ENCODE results near the gene OR4A15.

The OR4A15 gene

DNA sequence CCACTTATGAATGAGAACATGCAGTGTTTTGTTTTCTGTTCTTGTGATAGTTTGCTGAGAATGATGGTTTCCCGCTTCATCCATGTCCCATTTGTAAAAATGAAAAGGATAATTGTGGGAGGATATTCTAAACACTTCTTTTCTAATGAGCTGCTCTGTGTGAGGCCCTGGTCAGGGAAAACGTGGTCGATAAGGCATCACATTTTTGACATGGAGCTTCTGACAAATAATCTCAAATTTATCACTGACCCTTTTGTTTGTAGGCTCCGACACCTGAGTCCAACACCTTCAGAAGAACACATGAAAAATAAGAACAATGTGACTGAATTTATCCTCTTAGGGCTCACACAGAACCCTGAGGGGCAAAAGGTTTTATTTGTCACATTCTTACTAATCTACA, at the start of gene OR4A15:
TSS of gene OR4A15 (plus strand) at position 301 of the 400 bp plus-strand sequence. CDS start at position 301, 0 bp downstream.
- in situ Hi-C loops (cut with HindIII; ENCODE audit: low sequenced_read_pairs) = no loop called here
- DNase-seq (ENCODE audit: low read depth, low spot score) = no peak
- no peak within 1 kb of the TSS for H3K4me3 ChIP-seq (ENCODE audit: low read depth, low read length)
- no peak for TF ChIP-seq CTCF (IDR thresholded peaks at IDR 0.05; ENCODE audit: low read depth, low read length)

GRCh38 chr11:55324500-55324899, 43.3 kb upstream of the OR4A15 start:
- no peak overlapping the region for H3K4me3 ChIP-seq (ENCODE audit: low read depth, low read length)
- in situ Hi-C loops (cut with HindIII; ENCODE audit: low sequenced_read_pairs) = no loop called here
- no peak for DNase-seq (ENCODE audit: low read depth, low spot score)

GRCh38 chr11:55342901-55343300, 24.9 kb upstream of the OR4A15 start, which contains the start of gene OR4A16:
TSS of gene OR4A16 (plus strand) at chr11:55343201. CDS start at chr11:55343201, 0 bp downstream.
- in situ Hi-C loops (cut with HindIII; ENCODE audit: low sequenced_read_pairs) = no loop called here
- no peak for TF ChIP-seq CTCF (IDR thresholded peaks at IDR 0.05; ENCODE audit: low read depth, low read length)
- H3K4me3 ChIP-seq (ENCODE audit: low read depth, low read length) = no peak within 1 kb of the TSS
- DNase-seq (ENCODE audit: low read depth, low spot score) = no peak

More at GRCh38 chr11:55324500-55324899, 43.3 kb upstream of the OR4A15 start:
- no peak for TF ChIP-seq CTCF (IDR thresholded peaks at IDR 0.05; ENCODE audit: low read depth, low read length)

DNA sequence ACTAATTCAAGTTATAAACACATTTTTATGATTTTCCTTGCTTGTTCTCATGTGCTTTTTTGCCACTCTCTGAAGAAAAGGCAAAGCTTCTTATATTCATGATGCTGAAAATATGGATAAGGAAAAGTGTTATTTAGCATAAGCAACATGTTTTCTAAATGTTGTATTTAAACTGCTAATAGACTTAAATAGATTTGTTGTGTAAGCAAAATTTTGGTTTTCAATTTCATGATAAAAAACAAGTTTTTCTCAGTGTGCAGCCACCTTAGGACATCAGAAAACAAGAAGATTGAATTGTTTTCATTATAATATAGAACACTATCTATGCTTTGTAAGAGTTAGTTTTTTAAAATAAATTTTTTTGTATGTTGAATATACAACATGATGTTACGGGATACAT, 22.5 kb upstream of the OR4A15 start:
- in situ Hi-C loops (cut with HindIII; ENCODE audit: low sequenced_read_pairs) = no loop called here
- TF ChIP-seq CTCF (IDR thresholded peaks at IDR 0.05; ENCODE audit: low read depth, low read length) = no peak
- DNase-seq (ENCODE audit: low read depth, low spot score) = no peak
- no peak overlapping the region for H3K4me3 ChIP-seq (ENCODE audit: low read depth, low read length)

- in situ Hi-C loops (cut with HindIII; ENCODE audit: low sequenced_read_pairs) = no loop called here
- TF ChIP-seq CTCF (IDR thresholded peaks at IDR 0.05; ENCODE audit: low read depth, low read length) = no peak
Observed at GRCh38 chr11:55349032-55349431, 18.7 kb upstream of the OR4A15 start.

DNA sequence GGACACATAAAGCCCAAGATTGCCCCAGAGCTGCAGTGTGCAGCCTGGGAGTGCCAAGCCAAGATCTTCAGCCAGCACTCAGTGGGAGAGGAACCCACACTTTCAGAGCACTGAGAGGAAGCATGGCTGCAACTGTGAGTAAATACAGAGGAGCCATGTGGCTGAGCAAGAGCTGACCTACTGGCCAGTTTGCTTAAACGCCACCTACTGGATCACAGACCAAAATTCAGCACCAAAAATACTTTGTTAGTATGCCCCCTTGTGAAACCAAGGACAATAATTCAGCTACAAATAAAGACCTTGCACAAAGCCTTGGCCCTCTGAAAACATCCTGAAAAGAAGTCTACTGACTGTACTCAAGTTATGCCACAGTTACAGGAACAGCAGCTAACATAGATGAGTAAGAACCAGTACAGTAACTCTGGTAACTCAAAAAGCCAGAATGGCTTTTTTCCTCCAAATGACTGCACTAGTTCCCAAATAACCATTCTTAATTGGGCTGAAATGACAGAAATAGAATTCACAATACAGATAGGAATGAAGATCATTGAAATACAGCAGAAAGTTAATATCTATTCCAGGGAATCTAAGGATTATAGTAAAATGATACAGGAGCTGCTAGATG, 10.1 kb upstream of the OR4A15 start:
- H3K4me3 ChIP-seq (ENCODE audit: low read depth, low read length) = no peak overlapping the region
- TF ChIP-seq CTCF (IDR thresholded peaks at IDR 0.05; ENCODE audit: low read depth, low read length) = no peak
- no peak for DNase-seq (ENCODE audit: low read depth, low spot score)
- in situ Hi-C loops (cut with HindIII; ENCODE audit: low sequenced_read_pairs) = no loop called here

More at GRCh38 chr11:55349032-55349431, 18.7 kb upstream of the OR4A15 start:
- no peak overlapping the region for H3K4me3 ChIP-seq (ENCODE audit: low read depth, low read length)
- DNase-seq (ENCODE audit: low read depth, low spot score) = no peak

Measured in astrocyte of the spinal cord (primary cell).